ENCODE data around the gene LUZP2.
A peak's percentile ranks its signal among the peaks of the same experiment; 100 is the strongest.

DNA sequence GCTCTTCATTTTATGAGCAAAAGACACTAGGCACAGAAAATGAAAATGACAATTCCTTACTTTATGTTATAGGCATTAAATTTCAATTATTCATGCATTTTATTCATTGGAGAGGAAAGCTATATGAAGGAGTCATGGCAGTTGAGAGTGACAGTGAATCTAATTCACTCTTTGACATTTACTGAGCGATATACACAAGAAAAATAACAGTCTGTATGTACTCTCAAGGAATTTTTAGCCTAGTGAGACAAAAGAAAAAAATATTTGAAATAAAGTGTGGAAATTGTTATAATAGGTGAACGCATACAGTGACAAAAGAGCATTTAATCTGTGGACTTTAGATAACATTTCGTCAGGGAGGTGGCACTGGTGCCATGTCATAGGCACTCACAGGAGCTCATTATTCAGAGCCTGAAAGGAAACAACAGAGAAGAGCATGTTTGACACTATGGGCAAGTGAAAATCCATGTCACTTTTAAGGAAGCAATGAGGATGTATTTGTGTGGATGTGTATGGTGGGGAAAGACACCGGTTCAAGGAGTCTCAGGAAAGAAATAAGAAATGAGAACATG, 323.1 kb downstream of the LUZP2 start:
- TF ChIP-seq, protein P1, sequence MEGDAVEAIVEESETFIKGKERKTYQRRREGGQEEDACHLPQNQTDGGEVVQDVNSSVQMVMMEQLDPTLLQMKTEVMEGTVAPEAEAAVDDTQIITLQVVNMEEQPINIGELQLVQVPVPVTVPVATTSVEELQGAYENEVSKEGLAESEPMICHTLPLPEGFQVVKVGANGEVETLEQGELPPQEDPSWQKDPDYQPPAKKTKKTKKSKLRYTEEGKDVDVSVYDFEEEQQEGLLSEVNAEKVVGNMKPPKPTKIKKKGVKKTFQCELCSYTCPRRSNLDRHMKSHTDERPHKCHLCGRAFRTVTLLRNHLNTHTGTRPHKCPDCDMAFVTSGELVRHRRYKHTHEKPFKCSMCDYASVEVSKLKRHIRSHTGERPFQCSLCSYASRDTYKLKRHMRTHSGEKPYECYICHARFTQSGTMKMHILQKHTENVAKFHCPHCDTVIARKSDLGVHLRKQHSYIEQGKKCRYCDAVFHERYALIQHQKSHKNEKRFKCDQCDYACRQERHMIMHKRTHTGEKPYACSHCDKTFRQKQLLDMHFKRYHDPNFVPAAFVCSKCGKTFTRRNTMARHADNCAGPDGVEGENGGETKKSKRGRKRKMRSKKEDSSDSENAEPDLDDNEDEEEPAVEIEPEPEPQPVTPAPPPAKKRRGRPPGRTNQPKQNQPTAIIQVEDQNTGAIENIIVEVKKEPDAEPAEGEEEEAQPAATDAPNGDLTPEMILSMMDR (IDR thresholded peaks at IDR 0.05), result peak in 1 of 7 experiments; percentile 22
- TF ChIP-seq POLR2A (IDR thresholded peaks at IDR 0.05), result no peak
